HG03565 (cell line): Measurements from ENCODE around the gene ORC5.
"Not testable (repeated sequence)": the region's sequence is repeated elsewhere in the genome, so short reads cannot be mapped to it uniquely, and the experiment has no call there.

Experiments
- ATAC-seq: cut with Tn5 transposase; IDR thresholded peaks from one replicate; pipeline ENCODE4 v1.9.1; 2021; ENCODE audit warnings: mild to moderate bottlenecking, moderate library complexity; ENCODE audit not compliant: unreplicated experiment

Gene ORC5

DNA sequence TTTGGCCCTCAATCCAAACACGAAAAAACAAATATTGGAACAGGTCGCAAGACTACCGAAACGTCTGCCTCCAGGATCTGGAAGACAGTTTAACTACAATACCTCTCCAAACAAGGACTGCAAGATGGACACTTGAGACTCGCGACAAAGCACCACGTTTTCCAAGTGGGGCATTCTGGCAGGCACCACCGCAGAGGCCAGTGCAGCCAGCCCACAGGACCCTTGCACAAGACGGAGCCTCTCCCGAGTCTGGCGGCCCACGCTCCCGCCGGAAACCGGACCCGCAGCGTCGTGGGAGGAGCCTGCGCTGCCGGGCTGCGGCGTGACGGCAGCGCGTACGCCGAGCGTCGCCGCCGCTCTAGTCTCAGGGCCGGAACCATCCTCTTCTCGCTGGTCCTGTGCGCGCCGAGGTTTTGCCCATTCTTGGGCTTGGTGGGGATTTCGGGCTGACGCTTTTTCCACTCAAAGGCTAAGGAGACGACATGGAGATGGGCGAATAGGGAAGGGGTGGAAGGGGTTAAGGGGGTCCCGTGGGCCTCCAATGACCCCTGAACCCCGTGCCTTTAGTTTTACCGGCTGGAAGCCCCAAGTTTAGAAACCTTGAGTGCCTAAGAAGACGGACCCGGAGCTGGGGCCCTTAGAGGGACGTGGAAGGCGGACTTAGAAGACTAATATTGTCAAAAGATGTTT lies at the start of gene ORC5:
Gene ORC5, minus strand, starts transcription at position 283 of the 690 bp plus-strand sequence. Its CDS starts 109 bp downstream, at position 174.
- ATAC-seq = peak; percentile 98

DNA sequence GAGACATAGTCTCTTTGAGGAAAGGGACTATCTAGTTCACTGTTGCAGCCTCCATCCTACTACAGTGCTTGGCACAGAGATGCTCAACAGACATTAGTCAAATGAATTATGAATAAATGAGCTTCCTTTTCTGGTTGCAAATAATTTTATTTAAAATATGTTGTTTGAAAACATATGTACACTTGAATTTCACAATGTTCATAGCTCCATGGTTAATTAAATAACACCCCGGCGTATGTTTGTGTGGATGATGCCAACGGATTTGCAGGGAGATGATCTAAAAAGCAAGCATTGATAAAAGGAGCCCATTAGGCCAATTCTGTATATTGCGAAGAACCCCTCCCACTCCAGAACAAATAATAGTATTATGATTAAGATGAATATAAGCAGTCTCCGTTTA lies 47.8 kb upstream of the ORC5 start:
- no peak for ATAC-seq

DNA sequence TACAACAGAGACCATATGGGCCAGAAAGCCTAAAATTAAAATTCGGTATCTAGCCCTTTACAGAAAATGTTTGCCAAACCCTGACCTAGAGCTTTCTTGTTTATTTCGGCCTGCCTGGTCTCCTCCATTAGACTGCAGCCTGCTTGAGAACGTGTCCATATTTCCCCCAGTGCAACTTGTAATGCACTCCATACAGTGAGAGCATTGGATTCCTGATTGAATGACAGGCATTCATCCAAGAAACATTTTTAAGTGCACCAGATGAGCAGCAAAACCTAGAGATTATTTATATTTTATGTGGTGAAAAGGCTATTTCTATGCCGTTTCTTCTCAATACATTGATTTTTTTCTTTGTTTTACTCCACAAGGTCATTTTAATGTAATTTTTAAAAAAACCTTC lies 47.4 kb upstream of the ORC5 start:
- no peak for ATAC-seq

DNA sequence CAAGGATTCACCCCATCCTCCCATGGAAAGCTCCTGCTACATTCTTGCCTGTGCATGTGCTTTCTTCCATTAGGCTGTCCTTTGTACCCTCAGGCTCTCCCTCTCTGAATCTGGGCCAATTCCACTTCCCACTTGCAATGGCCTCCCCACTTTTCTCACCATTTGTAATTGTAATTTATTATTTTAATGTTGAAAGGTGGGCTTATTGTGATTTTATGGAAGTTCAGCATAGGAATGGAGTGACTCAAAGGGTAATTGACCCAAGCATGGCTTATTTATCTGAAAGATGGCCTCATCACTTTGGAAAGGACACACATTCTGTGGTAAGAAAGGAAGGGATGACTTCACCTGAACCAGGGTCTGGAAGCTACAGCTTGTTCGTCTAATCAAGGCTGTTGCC lies 46.9 kb upstream of the ORC5 start:
- no peak for ATAC-seq

DNA sequence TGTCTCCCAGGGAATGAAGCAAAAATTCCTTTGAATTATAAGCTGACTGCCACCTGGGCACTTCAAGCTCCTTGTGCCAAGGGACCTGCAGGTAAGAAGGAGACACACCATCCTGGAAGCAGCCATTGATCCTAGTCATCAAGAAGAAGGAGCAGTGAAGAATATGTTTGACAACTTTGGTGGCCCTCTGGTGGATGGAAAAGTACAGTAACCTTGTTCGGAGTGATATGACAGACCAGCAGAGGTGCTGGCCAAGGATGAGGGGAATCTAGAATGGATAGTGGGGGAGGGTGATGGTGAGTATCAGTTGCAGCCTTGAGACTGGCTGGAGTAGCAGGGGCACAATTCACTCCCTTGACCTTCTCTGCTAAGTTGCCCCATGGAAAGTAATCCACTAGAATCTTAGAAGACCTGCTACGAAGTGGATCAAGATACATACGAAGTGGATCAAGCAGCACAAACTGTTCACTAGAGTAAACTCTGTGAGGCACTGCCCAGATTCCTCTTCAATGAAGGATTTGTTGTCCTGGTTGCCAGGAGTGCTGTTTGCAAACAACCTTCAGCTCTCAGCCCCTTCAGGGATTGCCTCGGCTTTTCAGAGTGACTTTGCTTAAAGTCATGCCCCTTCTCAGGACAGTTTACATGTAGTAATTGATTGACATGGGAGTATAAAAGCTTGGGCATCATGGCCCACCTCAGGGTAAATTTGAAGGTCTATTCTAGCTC lies 44.8 kb upstream of the ORC5 start:
- no peak for ATAC-seq

DNA sequence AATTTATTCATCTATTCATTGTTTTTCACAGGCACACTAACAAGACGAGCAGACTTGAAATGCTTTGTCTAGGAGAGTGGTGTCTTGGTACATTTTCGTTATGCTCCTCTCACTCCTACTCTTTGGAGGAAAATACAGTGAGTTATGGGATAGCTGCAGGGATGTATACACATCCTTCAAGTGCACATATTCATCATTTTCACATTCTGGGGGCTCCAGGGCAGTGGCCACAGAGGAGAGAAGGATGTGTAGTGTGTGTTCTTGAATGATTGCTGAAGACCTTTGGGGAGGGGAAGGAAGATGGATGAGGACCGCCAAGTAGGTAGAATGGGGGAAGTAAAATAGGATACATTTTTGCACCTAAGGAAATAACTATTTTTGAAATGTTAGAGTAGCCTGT lies 34.8 kb upstream of the ORC5 start:
- ATAC-seq = no peak

DNA sequence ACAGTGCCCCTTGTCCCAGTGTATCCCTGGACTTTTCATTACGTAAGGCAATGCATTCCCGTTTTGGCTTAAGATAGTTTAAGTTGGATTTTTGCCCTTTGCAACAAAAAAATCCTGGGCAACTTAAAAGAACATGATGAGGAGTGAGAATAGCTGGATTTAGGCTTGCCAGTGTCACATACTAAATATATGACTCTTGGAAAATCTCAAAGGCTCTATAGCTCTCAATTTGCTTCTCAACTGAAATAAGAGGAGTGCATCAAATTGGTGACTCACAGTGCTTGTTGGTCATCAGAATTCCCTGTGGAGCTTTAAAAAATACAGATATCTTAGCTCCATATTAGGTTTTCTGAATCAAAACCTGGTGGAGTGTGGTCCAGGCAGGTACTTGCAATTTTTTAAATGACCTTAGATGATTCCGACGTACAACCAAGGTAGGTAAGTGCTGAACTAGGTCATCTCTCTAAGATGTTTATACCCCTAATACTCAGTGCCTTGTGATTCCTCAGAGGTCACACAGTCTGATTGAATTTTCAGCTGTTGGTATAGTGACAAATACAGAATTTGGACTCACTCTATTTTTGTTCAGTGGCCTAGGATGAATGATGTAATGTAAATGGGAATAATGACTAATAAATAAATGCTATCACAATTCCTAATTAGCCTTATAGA lies 33.9 kb upstream of the ORC5 start:
- no peak for ATAC-seq

DNA sequence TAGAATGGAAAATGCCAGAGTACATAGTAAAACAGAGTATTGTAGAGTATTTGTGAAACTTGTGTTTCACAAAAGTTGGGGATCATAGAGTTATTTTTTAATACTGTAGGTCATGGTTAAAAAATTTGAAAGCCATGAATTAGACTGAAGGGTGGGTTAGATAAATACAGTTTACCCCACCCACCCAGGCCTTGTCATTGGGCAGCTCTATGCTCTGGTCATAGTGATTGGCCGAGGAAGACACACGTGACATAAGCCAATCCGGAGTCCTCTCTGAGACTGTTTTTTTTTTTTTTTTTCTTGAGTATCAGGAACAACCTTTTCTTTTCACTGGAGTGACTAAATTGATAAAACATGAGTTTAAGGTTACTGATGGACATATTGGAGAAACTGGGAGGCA lies 33.3 kb upstream of the ORC5 start:
- ATAC-seq = no peak

DNA sequence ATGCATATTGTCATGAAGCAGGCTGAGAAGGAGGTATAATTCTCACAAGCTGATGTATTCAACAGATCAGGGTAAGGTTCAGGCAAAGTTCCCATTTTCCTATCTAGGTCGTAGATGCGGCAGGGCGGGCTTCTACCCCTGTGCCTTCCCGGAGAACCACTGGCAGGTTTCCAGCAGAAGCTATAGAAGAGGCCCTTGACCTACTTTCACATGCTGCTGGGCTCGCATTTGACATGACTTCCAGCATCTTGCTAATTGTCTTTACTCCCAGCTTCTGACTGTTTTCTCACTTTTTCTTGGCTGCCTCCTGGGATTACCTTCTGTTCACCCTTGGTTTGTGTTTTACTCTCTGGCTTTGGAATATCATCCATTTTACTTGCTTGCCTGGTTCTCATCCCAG lies 32.6 kb upstream of the ORC5 start:
- ATAC-seq = no peak

DNA sequence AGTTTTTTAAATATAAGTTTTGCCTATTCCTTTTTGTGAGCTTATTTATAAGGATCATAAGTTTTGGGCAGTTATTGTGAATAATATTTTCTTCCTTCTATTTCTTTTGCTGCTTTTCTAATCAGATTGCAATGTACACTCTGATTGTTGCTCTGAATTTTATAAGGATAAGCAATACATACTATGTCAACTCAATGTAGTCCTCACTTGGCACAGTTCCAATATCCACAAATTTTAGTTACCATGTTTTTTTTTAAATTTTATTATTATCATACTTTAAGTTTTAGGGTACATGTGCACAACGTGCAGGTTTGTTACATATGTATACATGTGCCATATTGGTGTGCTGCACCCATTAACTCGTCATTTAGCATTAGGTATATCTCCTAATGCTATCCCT lies 27.2 kb upstream of the ORC5 start:
- not testable (repeated sequence) for ATAC-seq

DNA sequence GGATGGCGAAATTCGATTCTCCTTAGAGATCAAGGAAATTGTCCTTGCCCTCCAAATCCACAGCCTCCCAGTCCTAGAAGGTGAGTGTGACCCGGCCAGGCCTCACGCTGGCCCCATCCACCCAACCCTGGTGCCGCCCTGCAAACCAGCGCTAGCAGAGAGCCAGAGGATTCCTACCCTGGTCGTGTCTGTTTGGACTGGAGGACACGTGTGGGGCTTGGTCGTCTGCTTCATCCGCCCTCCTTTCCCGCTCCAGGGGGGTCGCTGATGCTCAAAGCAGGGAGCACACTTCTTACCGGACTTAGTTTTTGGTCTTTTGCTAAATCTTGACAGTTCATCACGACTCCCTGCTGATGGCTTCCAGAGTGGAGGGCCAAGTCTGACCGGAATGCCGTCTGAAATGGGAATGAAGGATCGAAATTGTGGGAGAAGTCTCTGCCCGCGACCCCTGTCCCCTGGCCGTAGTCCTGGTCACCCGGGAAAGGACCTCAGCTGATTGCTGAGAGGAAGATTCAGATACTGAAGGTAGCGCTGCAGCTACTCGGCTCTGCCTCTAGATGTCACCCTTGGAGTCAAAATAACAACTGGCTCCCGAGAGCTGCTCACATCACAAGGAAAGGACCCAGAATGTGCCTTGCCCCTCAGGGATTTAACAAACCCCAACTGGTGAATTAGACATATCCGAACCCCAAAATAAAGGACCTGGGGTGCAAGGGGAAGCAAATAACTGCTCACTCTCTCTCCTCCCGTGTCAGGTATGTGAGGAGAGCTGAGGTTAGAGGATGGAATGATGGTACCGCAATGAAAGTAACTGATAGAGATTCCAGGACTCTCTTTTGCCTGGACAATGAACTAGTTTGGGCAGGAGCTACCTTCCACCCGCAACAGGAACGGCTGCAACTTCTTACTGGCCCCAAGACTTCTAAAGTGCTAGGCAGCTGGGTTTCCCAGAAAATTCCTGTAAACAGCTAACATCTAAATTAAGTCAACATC lies 23.5 kb upstream of the ORC5 start:
- peak; percentile 96 for ATAC-seq

DNA sequence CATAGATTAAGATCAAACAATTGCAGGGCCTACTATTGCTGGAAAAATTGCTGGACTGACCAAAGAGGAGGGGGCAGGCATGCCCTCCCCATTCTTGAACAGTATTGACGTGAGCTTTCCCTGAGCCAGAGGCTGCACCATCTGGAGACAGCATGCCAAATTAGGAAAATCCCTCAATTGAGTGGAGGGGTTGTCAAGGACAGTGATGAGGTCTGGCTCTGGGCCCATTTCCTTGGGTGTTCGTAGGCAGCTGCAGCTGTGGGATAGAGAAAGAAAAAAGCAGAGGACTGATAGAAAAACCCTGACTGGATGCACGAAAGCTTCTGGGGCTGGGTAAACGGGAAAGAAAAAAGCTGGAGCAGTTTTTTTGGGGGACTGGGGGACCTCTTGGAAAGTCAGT lies 22.8 kb upstream of the ORC5 start:
- no peak for ATAC-seq

DNA sequence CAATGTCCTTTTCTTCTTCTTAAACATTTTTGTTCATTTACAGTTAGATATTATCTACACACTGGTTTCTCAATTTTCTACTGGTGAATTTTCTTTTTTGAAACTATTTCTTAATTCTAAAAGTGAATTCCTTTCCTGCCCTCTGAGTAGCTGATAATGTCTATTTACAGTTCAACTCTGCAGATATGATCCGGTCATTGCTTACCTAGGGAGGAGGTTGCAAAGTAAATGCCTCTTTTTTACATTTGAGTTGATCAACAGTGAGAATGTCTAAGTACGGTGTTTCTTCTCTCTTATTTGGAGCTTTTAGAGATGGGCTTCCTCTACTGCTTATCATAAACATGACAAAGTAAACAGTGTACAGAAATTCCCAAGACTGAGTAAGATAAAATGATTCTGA lies 20.6 kb upstream of the ORC5 start:
- ATAC-seq = no peak

DNA sequence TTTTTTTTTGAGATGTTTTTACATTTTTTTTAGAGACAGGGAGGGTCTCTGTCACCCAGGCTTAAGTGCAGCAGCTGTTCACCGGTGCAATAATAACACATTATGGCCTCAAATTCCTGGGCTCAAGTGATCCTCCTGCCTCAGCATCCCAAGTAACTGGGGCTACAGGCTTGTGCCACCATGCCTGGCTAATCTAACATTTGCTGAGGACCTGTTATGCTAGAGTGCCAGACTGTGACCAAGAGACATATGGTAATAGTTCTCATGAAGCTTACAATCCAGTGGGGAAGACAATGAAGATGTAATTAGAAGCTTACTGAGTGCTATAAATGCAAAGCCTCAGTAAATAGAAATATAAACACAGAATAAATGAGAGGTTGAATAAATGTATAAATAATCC lies 17.6 kb upstream of the ORC5 start:
- ATAC-seq = no peak

DNA sequence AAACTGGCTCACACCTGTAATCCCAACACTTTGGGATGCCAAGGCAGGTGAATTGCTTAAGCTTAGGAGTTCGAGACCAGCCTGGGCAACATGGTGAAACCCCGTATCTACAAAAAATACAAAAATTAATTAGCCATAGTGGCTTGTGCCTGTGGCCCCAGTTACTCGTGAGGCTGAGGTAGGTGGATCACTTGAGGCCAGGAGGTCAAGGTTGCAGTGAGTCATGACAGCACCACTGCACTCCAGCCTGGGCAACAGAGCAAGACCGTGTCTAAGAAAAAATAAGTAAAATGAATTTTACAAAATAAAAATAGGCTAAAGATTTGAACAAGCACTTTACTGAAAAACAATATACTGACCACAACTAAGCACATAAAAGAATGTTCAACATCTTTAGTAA lies 9.8 kb upstream of the ORC5 start:
- ATAC-seq = no peak

DNA sequence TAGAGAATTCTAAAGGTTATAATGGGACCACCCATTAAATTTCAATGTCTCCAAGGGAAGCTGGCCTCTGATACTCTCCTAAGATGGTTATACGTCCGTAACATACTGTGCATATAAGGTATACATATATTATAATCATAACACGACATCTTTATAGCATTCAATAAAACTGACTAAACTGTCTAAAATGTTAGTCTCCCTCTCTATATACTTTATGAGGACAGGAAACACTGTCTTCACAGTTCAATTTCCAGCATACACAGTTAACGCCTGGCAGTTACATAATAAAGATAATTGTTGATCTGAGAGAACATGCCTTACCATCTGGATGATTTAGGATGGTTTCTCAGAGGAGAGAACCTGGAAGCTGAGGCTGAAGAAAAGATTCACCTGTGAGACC lies 1.2 kb upstream of the ORC5 start:
- ATAC-seq = no peak

DNA sequence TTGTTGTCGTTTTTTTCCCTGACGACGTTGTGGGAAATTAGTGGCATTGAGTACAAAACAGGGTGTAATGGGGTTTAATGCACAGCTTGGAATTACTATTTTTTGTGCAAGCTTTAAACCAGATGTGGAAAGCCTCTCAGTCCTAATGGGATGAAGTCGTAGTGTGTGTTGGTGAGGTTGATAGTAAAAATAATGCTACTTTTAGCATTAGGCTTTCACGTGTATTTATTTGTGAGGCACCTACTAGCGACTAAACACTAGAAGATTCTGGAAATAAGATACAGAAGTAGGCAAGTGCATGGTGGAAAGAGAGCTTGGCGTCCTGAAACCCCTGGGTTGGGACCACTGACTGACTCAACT lies 588 bp upstream of the ORC5 start:
- no peak for ATAC-seq

DNA sequence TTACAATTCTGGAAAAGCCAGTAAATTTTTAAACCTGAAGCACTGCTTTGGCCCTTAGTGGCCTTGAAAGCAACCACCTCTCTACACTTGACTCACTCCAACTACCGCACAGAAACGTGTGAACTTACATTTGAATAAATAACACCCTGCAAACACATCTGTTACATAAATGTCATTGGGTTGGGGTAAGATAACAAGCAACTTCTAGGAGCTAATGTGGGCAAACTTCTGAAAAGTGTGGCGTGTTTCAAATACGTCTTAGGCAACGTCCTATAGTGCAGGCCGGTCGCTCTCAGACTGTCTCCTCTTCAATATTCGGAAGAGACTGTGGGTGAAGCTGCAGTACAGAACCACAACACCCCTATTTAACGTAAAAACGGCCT lies 474 bp downstream of the ORC5 start:
- peak; percentile 12 for ATAC-seq

DNA sequence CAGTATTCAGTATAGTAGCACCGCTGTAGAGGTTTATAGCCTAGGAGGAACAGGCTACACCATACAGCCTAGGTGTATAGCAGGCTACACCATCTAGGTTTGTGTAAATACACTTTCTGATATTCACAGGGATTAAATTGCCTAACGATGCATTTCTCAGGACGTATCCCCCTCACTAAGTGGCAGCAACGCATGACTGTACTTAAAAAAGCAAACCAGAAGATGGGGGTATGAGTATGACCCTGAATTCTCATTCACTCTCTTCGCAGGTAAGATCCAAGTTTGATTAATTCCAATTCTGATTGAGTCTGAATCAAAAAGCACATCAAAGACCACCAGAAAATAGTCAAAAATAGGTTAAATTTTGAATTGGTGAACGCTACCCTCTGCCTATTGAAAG lies 972 bp downstream of the ORC5 start:
- ATAC-seq = no peak

DNA sequence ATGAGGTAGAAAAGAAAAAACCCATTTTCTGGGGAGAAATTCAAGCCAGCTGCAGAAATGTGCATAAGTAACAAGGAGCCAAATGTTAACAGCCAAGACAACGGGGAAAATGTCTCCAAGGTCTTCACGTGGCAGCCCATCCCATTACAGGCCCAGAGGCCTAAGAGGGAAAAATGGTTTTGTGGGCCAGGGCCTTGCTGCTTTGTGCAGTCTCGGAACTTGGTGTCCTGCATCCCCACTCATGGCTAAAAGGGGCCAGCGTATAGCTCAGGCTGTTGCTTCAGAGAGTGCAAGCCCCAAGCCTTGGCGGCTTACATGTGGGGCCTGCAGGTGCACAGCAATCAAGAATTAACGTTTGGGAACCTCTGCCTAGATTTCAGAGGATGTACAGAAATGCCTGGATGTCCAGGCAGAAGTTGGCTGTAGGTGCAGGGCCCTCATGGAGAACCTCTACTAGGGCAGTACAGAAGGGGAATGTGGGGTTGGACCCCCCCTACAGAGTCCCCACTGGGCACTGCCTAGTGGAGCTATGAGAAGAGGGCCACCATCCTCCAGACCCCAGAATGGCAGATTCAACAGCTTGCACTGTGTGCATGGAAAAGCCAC lies 9.0 kb downstream of the ORC5 start:
- ATAC-seq = no peak

DNA sequence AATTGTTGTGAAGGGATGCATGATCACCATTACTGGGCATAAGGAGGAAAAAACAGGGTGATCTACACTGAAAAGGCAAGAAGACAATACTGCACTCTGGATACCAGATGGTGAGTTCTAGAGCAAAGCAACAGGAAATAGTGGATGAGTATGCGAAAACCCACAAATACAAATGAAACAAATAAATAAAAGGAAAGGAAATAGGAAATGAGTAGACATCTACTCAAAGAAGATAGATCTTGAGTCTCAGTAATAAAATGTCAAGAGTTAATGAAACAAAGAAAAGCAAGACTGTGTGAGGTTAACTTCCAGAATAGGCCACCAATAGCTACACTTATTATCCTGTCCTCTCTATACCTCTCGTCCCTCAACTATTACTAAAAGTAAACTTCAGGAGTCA lies 11.7 kb downstream of the ORC5 start:
- no peak for ATAC-seq
